Adrenal gland (tissue), 12 donors: ENCODE data around the gene RGS6. TPM values are rescaled to one million over a fixed set of nuclear protein-coding genes. Genes with fewer than 3 reads are reported as not detected.

Source experiments
- DNase-seq, 7 donors: peaks; one replicate each; pipeline ENCODE4 v3.0.0-alpha.2; 2019 to 2020
- H3K27ac ChIP-seq, 5 donors: fragments of 200-600 bp; sonication (generic) in 4 of 5; 1 replicate in 3 of 5; 2 replicates in 2 of 5; pipeline versions ENCODE4 v1.5.1 to v1.8.0; 2016 to 2020; ENCODE audit warnings: mild to moderate bottlenecking in 1 of 5
- H3K27me3 ChIP-seq: fragments of 200-600 bp; 2 replicates; pipeline ENCODE4 v1.8.0; 2021
- H3K36me3 ChIP-seq, 2 donors: fragments of 200-600 bp; replicated peaks in 1 of 2; 1 replicate in 1 of 2; 2 replicates in 1 of 2; pipeline versions ENCODE4 v1.5.1 to v1.8.0; 2018 to 2022
- H3K4me1 ChIP-seq, 2 donors: fragments of 200-600 bp; replicated peaks in 1 of 2; 1 replicate in 1 of 2; 2 replicates in 1 of 2; pipeline versions ENCODE4 v1.5.1 to v1.8.0; 2018 to 2021
- H3K4me3 ChIP-seq, 4 donors: fragments of 200-600 bp; sonication (generic) in 3 of 4; one replicate each; pipeline ENCODE4 v1.5.1; 2016 to 2018
- H3K9me3 ChIP-seq, 3 donors: fragments of 200-600 bp; sonication (generic) in 1 of 3; replicated peaks in 1 of 3; 1 replicate in 2 of 3; 2 replicates in 1 of 3; pipeline versions ENCODE4 v1.5.1 to v1.8.0; 2016 to 2021
- CTCF ChIP-seq, 6 experiments: fragments of 450-650 bp in 4 of 6; fragments of 200-600 bp in 2 of 6; sonication (generic) in 1 of 6; IDR thresholded peaks; 1 replicate in 5 of 6; 2 replicates in 1 of 6; pipeline versions ENCODE4 v1.5.1 to v1.8.0; 2016 to 2021; ENCODE audit warnings: antibody characterized with exemption in 6 of 6, mild to moderate bottlenecking in 2 of 6, moderate library complexity in 1 of 6
- POLR2A ChIP-seq, 2 donors: fragments of 450-650 bp; IDR thresholded peaks; one replicate each; pipeline ENCODE4 v1.6.1; 2017; ENCODE audit warnings: antibody characterized with exemption in 2 of 2, mild to moderate bottlenecking in 2 of 2, moderate library complexity in 1 of 2
- WGBS, 4 donors: extraction: QIAGEN DNeasy Blood & Tissue Kit in 2 of 4; methylation state at CpG; one replicate each; pipeline versions ENCODE4 v1.1.5 to v1.1.7; 2013 to 2017; 5-methylcytosine and 5-hydroxymethylcytosine counted together
- intact Hi-C, 2 donors: fragments of 100-400 bp; cut with DNase I; formaldehyde crosslinking; loops; one replicate each; pipeline versions ENCODE4 v1.14.1 to v1.15.0; 2022 to 2023
- polyA plus RNA-seq, 3 donors: library from polyadenylated mRNA; stranded (reverse); fragments of 200-250 nt in 2 of 3; fragments of 350-450 nt in 1 of 3; fragmentation: Illumina TruSeq in 1 of 3; extraction: RNeasy Lipid Tissue Mini Kit (QIAGEN cat#74804) in 1 of 3; gene quantifications; one replicate each; pipeline ENCODE4 v1.2.3, GENCODE V29; 2013 to 2014
- total RNA-seq, 9 donors: library from RNA; depleted of rRNA in 4 of 9; stranded (reverse); fragments of >200 nt in 4 of 9; fragments of 120-200 nt in 1 of 9; fragmentation: NEBNext Ultra II Directional in 1 of 9; extraction: Animal tissue kit (Norgen Biotek cat#: 25700) in 1 of 9; gene quantifications; one replicate each; pipeline versions ENCODE4 v1.1.0 to v1.2.4, GENCODE V29; 2013 to 2023
- donor health status: healthy with polysubstance abuse.
- donor health status: Bipolar disorder and iron deficiency.
- donor health status: DM: yes; HTN: yes; CAD: no.
- donor health status: DM: no; HTN: no; CAD: no.
- donor health status: DM: no; HTN: no; CAD: no.
- donor health status: DM: yes; HTN: yes; CAD: no.

The RGS6 gene
- total and polyA plus RNA-seq, 12 donors, result 0.06 to 4.3 (median 0.41) TPM; not detected in 1

- no peaks in the 10 kb centered on the region for H3K4me1 ChIP-seq
- no peak overlapping the region for H3K27ac ChIP-seq
- intact Hi-C loops, result no loop called here
- no peak for DNase-seq
- no peak for TF ChIP-seq CTCF (IDR thresholded peaks at IDR 0.05)
- no peak for TF ChIP-seq POLR2A (IDR thresholded peaks at IDR 0.05)
- no peaks in the 10 kb centered on the region for H3K9me3 ChIP-seq
- WGBS, 4 donors, result 62 to 80% (median 68%) methylated on average over 1 of the region's 1 CpG
- no peaks in the 10 kb centered on the region for H3K27me3 ChIP-seq
- no peak overlapping the region for H3K4me3 ChIP-seq
- H3K36me3 ChIP-seq, result no peaks in the 10 kb centered on the region
These were observed 553.5 kb downstream of the RGS6 start for GRCh38 chr14:72485695-72486094.

- intact Hi-C loops, result no loop called here
- no peaks in the 10 kb centered on the region for H3K27me3 ChIP-seq
- peaks cover 0 to 2% (median 0%) of the 10 kb centered on the region in 3 donors for H3K9me3 ChIP-seq
- H3K4me1 ChIP-seq, result no peaks in the 10 kb centered on the region
- no peaks in the 10 kb centered on the region for H3K36me3 ChIP-seq
- TF ChIP-seq CTCF (IDR thresholded peaks at IDR 0.05) (no peak), POLR2A (IDR thresholded peaks at IDR 0.05) (no peak)
- WGBS, 4 donors, result 82 to 90% (median 86%) methylated on average over 2 of the region's 2 CpGs
- DNase-seq, result no peak
- no peak overlapping the region for H3K27ac ChIP-seq
- no peak overlapping the region for H3K4me3 ChIP-seq
These were observed 556.3 kb downstream of the RGS6 start for GRCh38 chr14:72488514-72488913.

- no peaks in the 10 kb centered on the region for H3K27me3 ChIP-seq
- no peaks in the 10 kb centered on the region for H3K4me1 ChIP-seq
- DNase-seq, result no peak
- H3K4me3 ChIP-seq, result no peak overlapping the region
- 89 to 96% (median 93%) methylated on average over 5 of the region's 5 CpGs for WGBS, 4 donors
- TF ChIP-seq CTCF (IDR thresholded peaks at IDR 0.05), result no peak
- no peak for TF ChIP-seq POLR2A (IDR thresholded peaks at IDR 0.05)
- intact Hi-C loops, result no loop called here
- no peak overlapping the region for H3K27ac ChIP-seq
- H3K9me3 ChIP-seq, result peaks cover 0 to 6% (median 0%) of the 10 kb centered on the region in 3 donors
- no peaks in the 10 kb centered on the region for H3K36me3 ChIP-seq
These were observed 560.0 kb downstream of the RGS6 start for GRCh38 chr14:72492196-72492595.

GRCh38 chr14:72495668-72496067 lies 563.4 kb downstream of the RGS6 start:
- intact Hi-C loops, result no loop called here
- TF ChIP-seq POLR2A (IDR thresholded peaks at IDR 0.05), result no peak
- TF ChIP-seq CTCF (IDR thresholded peaks at IDR 0.05), result no peak
- Histone ChIP-seq H3K9me3 (peaks cover 0 to 6% (median 0%) of the 10 kb centered on the region in 3 donors), H3K36me3 (no peaks in the 10 kb centered on the region), H3K27me3 (no peaks in the 10 kb centered on the region), H3K4me1 (no peaks in the 10 kb centered on the region), H3K27ac (no peak overlapping the region), H3K4me3 (no peak overlapping the region)
- 18 to 35% (median 28%) methylated on average over 1 of the region's 1 CpG for WGBS, 4 donors
- no peak for DNase-seq
